ENCODE data around the gene MYLK4.

Gene MYLK4

DNA sequence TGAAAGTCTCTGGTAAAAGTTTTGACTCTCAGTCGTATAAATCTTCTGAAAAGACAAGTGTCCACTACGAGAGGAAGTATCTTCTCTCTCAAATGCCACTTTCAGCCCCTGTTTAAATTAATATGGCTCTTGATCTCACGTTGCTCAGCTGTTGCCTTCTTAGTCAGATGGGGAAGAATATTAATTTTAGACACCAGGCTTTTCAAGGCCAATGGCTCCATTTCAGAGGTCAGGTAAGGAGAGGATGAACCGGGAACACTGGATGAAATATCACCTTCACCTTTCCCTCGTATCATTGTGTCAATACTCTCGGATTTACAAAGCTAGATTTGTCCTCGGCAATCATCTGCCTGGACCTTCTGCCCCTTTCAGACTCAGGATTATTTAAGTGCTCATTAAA, at the start of gene MYLK4:
TSS of gene MYLK4 (minus strand) at position 91 of the 400 bp plus-strand sequence. CDS start 1,628 bp downstream, outside the sequence.
- H3K4me3 ChIP-seq, result no peak within 1 kb of the TSS
- H3K27ac ChIP-seq, result no peak within 1 kb of the TSS

DNA sequence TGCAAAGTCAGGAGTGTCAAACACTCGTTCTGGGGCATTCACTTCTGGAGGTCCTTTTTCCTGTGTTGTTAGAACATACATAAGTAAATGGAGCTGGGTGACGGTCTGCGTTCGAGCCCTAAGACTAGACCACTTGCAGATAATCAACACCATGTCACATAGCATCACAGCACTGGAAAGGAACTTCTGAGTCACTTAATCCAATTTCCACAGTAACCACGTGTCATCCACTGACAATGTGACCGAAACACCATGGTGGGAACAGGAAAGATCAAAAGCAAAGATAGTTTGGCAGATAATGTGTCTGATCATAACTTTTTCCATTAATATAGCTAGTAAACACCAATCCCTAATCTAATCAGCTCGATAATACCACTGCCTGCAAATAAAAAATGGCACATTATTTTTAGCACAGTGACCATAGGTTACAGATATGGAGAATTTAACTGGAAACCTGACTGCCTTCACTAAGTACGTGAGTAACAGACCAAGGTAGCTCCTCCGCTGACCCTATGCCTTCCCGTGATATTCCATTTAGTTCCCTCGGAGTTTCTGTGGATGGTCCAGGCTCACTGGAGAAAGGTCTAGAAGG, 49.3 kb upstream of the MYLK4 start:
- H3K27ac ChIP-seq, result no peak overlapping the region

DNA sequence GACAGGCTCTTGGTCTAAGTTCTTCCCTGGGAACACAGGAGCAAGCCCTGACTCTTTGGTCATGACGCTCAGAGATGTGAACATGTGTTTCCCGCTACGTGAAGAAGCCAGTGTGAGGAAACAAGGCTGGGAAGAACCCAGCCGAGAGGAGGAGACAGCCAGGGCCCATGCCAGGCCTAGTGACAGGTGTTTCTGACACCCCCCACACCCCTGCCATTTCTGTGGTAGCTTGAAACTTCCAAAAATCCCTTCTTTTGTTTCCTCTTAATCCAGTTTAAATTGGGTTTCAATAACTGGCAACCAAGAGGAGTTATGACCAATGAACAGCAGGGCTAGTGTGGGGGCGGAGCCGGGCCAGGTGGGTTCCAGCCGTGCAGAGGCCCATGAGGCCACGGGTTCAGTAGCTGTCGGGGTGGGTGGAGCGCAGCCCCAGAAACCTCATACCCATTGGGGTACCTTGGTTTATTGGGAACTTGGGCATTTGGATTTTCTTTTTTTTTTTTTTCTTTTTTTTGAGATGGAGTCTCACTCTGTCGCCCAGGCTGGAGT, 47.9 kb upstream of the MYLK4 start:
- H3K27ac ChIP-seq, result no peak overlapping the region

More for the DNA sequence above, 49.3 kb upstream of the MYLK4 start:
- no peak overlapping the region for H3K4me3 ChIP-seq

DNA sequence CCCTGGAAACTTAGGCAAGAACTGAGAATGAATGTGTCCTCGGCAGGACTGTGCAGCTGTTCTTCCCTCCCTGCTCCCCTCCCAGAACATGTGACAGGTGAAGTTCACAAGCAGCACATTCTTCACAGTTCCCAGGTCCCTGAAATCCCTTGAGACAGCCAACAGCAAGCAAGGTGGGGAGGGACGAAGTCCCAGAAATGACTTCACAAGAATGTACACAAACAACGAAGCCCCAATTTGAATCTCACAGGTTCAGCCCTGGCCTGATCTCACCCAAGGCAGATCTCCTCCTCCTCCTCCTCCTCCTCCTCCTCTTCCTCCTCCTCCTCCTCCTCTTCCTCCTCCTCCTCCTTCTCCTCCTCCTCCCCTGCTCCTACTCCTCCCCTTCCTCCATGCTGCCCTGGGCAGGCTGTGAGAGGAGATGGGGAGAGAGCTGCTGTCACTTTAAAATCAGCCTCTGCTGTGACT, 46.9 kb upstream of the MYLK4 start:
- no peak overlapping the region for H3K4me3 ChIP-seq
- H3K27ac ChIP-seq, result no peak overlapping the region

More for the DNA sequence above, 47.9 kb upstream of the MYLK4 start:
- no peak overlapping the region for H3K4me3 ChIP-seq

GRCh38 chr6:2796861-2797260, 46.1 kb upstream of the MYLK4 start:
- no peak overlapping the region for H3K27ac ChIP-seq

GRCh38 chr6:2795956-2796355, 45.2 kb upstream of the MYLK4 start:
- H3K4me3 ChIP-seq, result no peak overlapping the region
- no peak overlapping the region for H3K27ac ChIP-seq

More at GRCh38 chr6:2796861-2797260, 46.1 kb upstream of the MYLK4 start:
- H3K4me3 ChIP-seq, result no peak overlapping the region

DNA sequence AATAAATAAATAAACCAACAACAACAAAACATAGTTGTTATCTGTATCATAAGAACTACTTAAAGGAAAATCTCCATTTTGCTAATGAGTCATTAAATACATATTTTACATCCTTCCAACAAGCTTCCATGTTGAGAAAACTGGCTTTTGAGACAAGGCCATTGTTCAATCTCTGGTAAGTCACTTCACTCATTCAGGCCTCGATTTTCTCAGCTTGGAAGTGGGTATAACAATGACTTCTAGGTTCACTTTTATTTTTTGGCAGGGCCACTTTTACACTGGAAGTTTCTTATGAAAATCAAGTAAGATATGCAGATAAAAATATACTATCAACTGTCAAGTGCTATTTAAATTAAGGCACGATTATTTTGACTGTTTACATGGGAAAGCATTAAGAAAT, 44.4 kb upstream of the MYLK4 start:
- Histone ChIP-seq H3K27ac (no peak overlapping the region), H3K4me3 (no peak overlapping the region)

DNA sequence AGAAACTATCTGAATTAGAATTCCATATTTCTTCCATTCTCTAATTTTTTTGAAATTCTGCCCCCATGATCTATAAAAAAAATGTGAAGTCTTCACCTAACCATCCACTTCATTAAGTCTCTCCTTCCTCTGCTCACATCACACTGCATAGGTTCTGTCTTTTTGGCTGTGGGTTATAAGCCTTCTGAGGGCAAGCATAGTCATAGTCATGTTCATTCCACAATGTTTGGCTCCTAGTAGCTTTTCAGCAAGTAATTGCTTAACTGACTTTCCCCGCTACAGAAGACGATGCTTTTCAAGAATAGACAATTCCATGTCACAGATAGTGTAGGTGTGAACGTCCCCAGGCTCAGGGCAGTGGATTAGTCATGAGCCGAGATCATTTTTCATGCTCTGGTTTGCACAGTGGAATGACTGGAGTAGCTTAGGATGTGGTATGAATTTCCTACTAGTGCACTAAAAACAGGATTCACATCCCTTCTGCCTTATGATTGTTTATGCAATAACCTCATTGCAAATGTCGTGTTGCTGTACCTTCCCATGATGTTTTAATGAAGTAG, 43.5 kb upstream of the MYLK4 start:
- H3K4me3 ChIP-seq, result no peak overlapping the region
- H3K27ac ChIP-seq, result peak overlapping the region in 7 of 21 experiments; percentile 18 to 58 (median 43)

DNA sequence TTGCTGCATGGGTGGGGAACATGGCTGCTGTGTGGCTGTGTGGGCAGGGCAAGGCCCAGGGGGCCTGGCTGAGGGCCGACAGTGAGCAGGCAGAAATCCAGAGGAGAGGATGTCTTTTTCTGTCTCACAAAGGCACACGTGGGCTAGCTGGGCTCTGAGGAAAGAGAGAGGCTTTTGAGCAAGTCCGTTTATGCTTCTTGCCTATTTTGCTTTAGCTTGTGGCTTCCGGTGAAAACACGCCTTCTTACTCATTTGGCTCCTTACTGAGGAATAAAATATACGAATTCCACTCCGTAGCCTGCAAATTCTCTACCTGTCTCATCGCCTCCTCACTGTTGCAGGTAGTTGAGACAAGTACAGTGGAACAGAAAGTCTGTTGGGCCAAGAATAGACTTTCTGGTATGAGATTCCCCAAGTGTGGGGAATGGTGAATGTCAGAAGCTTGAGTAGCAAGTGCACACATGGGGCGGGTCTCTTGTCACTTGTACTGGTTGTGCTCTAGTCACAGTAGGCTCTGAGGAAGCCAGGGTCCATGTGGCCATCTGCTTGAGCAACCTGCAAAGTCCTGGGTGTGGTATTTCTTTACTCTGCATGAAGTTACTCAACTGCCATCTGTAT, 42.9 kb upstream of the MYLK4 start:
- H3K27ac ChIP-seq, result peak overlapping the region in 14 of 21 experiments; percentile 14 to 63 (median 47)

DNA sequence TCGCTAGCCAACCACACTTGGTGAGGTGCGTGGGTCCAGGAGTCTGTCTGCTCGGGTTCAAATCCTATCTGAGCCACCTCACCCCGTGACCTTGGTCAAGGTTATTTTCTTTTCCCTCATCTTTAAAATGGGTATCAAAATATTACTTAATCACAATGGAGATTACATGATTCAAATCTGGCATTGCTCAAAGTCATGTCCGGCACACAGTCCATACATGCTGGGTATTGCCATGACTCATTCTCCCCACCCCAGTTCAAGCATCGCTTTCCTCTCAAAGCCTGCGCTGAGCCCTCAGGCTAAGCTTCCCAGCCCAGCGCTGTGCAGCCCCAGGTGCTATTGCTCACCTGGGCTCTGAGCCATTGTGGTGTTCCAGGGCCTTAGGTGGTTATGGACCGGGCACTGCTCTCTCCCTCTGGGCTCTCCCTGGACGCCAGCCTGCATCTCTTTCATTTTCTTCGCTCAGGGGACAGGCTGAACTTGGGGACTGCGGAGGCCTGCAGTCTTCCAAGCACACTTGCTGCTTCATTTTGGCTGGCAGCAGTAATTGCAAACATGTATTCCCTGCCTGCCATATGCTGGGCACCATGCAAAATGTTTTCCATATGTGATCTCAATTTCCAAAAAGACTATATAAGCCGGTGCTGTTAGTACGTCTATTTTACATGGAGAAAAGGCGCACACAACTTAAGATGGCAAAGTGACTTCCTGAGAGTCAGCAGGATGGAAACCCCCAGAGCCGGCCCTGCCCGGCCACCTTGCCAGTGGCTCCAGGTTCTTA, 41.8 kb upstream of the MYLK4 start:
- Histone ChIP-seq H3K27ac (peak overlapping the region in 16 of 21 experiments; percentile 14 to 63 (median 48)), H3K4me3 (no peak overlapping the region)

More for the DNA sequence above, 42.9 kb upstream of the MYLK4 start:
- H3K4me3 ChIP-seq, result no peak overlapping the region

DNA sequence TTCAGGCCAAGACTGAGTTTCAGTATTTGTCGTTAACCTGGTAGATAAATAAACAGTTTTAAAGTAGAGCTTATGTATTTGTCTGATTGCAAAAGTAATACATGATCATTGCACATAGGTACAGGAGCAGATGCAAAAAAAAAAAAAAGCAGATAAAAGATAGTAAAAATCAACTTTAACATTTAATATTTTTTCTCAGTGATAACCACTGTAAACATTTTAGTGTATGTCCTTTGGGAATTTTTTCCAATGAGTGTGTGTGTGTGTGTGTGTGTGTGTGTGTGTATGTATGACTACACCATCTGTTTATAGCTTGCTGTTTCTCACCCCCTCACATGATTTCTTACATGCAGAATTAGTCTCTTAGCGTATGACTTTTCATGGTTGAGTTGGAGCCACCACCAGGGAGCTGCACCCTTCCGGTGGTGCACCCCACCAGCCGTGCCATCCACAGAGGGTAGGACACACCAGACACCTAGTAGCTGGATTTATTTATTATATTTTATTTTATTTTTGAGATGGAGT, 40.8 kb upstream of the MYLK4 start:
- peak overlapping the region in 7 of 21 experiments; percentile 12 to 73 (median 52) for H3K27ac ChIP-seq

DNA sequence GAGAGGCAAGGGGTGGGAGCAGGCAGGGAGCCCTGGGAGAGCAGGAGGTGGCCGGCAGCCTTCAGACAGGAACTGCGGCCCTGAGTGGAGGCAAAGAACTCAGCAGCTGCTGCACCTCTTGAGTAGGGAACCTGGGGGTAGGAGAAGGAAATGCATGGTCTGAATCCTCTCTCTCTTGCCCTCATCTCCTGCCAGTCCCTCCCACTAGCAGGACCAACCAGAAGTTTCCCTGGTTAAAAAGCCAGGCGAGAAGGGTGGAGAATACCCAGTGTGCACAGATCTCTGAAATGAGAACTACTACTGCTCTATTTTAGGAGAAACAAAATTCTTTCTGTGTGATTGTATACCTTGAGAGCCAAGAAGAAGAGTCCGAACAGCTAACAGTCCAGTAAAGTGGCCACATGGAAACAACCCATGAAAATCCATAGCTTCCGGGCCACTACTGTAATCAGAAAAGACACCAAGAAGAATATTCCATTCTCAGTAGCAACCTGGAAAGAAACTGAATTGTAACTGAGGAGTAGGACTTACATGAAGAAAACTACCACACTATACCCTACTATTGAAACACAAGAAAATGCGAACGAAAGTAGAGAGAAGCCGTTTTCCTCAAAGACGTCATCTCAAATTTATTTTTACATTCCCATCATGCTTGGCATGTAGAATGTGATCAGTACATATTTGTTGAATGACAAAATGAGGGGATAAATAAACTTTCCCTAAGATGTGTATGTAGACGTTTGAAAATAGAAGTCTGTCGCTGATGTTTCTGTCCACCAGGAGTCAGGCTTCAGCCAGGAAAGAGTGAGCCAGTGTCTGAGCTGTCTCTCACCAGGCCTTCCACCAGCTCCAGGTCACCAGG, 40.1 kb upstream of the MYLK4 start:
- peak overlapping the region in 11 of 21 experiments; percentile 1 to 73 (median 50) for H3K27ac ChIP-seq
- H3K4me3 ChIP-seq, result no peak overlapping the region

More for the DNA sequence above, 40.8 kb upstream of the MYLK4 start:
- H3K4me3 ChIP-seq, result no peak overlapping the region

GRCh38 chr6:2786269-2786668, 35.5 kb upstream of the MYLK4 start:
- Histone ChIP-seq H3K4me3 (no peak overlapping the region), H3K27ac (no peak overlapping the region)

DNA sequence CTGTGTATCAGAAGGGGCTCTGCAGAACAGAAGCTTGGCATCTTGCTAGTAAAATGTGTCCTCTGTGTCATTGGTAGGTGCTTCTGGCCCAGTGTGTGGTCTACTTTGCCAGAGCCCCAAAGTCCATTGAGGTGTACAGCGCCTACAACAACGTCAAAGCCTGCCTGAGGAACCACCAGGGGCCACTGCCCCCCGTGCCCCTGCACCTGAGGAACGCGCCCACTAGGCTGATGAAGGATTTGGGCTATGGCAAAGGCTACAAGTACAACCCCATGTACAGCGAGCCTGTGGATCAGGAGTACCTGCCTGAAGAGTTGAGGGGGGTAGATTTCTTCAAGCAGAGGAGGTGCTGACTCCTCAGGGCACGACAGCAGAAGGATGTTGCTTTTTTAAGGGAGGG, 34.2 kb upstream of the MYLK4 start:
- Histone ChIP-seq H3K27ac (no peak overlapping the region), H3K4me3 (no peak overlapping the region)

GRCh38 chr6:2784061-2784460, 33.3 kb upstream of the MYLK4 start:
- no peak overlapping the region for H3K27ac ChIP-seq

DNA sequence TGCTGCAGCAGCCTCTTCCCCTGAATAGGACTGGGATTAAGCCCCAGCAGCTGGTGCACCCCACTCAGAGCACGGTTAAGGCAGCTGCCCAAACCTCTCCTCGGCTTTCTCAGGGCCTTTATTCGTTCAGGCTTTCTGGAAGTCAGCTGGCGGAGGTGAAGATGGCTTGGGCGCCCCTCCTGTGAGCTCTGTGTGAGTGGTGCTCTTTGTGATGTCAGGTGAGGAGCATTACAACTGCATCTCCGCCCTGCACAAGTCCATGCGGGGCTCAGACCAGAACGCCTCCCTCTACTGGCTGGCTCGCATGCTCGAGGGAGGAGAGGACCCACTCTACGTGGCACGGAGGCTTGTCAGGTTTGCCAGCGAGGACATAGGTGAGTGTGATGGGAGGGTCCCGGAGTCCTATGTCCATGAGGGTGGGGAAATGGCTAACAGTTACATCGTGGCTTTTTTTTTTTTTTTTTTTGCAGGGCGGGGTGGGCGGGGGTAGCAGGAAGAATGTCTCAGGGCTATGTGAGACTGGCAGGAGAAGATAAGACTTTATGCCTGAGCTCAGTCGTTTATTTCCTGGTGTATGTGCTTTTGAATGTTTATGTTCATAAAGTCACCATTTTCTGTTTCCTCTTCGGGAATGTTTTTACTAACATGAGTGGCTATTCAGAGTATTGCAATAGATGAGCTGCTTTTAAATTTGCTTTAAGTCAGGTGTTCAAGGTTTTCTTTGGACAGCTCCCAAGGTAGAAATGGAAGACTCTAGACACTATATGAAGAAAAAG, 32.7 kb upstream of the MYLK4 start:
- H3K27ac ChIP-seq, result no peak overlapping the region
- no peak overlapping the region for H3K4me3 ChIP-seq

More at GRCh38 chr6:2784061-2784460, 33.3 kb upstream of the MYLK4 start:
- H3K4me3 ChIP-seq, result no peak overlapping the region

DNA sequence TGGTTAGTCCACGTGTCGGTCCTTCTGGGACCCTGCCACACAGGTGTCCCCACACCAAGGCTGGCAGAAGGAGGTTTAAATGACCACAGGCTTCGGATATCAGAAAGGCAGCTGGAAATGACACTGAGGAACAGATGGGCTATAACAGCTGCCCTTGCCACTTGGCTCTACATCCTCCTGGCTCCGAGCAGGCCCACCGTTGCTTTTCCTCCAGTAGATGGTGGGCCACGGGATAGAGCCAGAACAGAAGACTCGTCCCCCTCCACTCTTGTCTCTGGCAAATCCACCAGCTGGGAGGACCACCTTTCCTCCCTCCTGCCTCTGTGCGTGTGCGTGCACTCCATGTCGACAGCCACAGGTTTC, 32.1 kb upstream of the MYLK4 start:
- H3K27ac ChIP-seq, result no peak overlapping the region

GRCh38 chr6:2782356-2782708, 31.6 kb upstream of the MYLK4 start:
- no peak overlapping the region for H3K4me3 ChIP-seq
- H3K27ac ChIP-seq, result no peak overlapping the region

More for the DNA sequence above, 32.1 kb upstream of the MYLK4 start:
- H3K4me3 ChIP-seq, result no peak overlapping the region
